Stimulated activated CD8-positive, alpha-beta memory T cell treated with anti-CD3 and anti-CD28 coated beads, Interleukin-12 subunit alpha, Interleukin-12 subunit beta, amount 100 ng/mL, for 24 hours (primary cell): ENCODE results near the gene AOAH.
"Not testable (repeated sequence)": the region's sequence is repeated elsewhere in the genome, so short reads cannot be mapped to it uniquely, and the experiment has no call there.

Source experiments
- DNase-seq: peaks from one replicate; pipeline ENCODE4 v3.0.0-alpha.2; 2020; ENCODE audit errors: extremely low read depth

The AOAH gene

DNA sequence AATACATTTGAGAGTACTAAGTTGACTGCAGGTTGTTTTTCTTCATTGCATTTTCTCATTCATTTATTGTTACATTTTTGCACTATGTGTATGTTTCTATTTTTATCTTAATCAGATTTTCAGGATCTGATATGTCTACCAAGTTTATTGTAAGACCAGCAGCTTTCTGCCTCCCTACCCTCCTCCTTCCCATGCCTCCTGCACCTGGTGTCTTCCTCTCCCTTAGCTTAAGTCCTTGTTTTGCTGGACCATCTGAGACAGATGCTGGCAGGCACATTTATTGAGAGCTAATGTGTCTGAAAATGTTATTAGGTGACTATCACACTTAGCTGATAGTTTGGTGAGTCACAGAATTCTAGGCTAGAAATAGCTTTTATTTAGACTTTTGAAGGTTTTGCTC lies 255.1 kb downstream of the AOAH start:
- no peak for DNase-seq

- DNase-seq = no peak
Measured at GRCh38 chr7:36468370-36469101, 255.8 kb downstream of the AOAH start.

- DNase-seq = not testable (repeated sequence)
Measured at GRCh38 chr7:36466001-36466400, 258.3 kb downstream of the AOAH start.

DNA sequence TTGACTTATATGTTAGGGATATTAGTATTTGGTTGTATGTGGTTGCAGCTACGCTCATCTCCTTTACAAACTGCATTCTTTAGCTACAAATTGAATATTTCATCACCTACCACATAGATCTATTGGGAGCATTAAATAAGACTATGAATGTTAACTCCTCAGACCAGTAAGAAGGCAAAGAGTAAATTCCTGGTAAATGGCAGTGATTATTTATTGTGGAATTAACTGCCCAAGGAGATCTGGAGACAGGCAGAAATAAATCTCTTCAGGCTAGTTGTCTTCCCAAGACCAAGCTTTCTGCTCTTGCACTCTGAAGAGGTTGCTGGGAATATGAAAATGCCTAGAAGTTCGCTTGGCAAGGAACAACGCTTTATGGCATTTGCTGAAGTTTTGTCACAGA lies 260.0 kb downstream of the AOAH start:
- no peak for DNase-seq
